HEK293T (cell line): ENCODE data around the gene TRIP11.

Experiments used
- CTCF ChIA-PET: fragments of 350-600 bp; formaldehyde crosslinking; extraction: SDS; loops from one replicate; lab custom pipeline; 2021; ENCODE audit warnings: antibody characterized with exemption, inconsistent platforms; lab: Yijun Ruan, JAX
- POLR2A ChIA-PET: fragments of 350-600 bp; formaldehyde crosslinking; extraction: SDS; loops from one replicate; lab custom pipeline; 2020; ENCODE audit warnings: antibody characterized with exemption, inconsistent platforms; lab: Yijun Ruan, JAX
- DNase-seq: peaks from one replicate; pipeline ENCODE4 v3.0.0; 2012; ENCODE audit warnings: mixed read lengths; ENCODE audit errors: extremely low spot score
- ARNT ChIP-seq: fragments of 450-650 bp; IDR thresholded peaks from 2 replicates; pipeline ENCODE4 v1.6.1; 2017; ENCODE audit warnings: mild to moderate bottlenecking
- BHLHE40 ChIP-seq: fragments of 450-650 bp; IDR thresholded peaks from 2 replicates; pipeline ENCODE4 v1.6.1; 2016; ENCODE audit warnings: mild to moderate bottlenecking, moderate library complexity, borderline replicate concordance
- CTBP1 ChIP-seq: fragments of 450-650 bp; IDR thresholded peaks from 2 replicates; pipeline ENCODE4 v1.6.1; 2016; ENCODE audit warnings: borderline replicate concordance
- ELF4 ChIP-seq: fragments of 450-650 bp; IDR thresholded peaks from 2 replicates; pipeline ENCODE4 v1.6.1; 2017; ENCODE audit warnings: antibody characterized with exemption
- FOXA1 ChIP-seq: fragments of 450-650 bp; IDR thresholded peaks from 2 replicates; pipeline ENCODE4 v1.6.1; 2016; ENCODE audit warnings: mild to moderate bottlenecking
- FOXK2 ChIP-seq: fragments of 450-650 bp; IDR thresholded peaks from 2 replicates; pipeline ENCODE4 v1.6.1; 2016; ENCODE audit warnings: mild to moderate bottlenecking
- FOXM1 ChIP-seq: fragments of 450-650 bp; IDR thresholded peaks from 2 replicates; pipeline ENCODE4 v1.6.1; 2017; ENCODE audit warnings: mild to moderate bottlenecking, borderline replicate concordance
- HDGF ChIP-seq: fragments of 450-650 bp; IDR thresholded peaks from 2 replicates; pipeline ENCODE4 v1.6.1; 2017; ENCODE audit warnings: antibody characterized with exemption, borderline replicate concordance
- L3MBTL2 ChIP-seq: fragments of 450-650 bp; conservative IDR thresholded peaks from 2 replicates; pipeline ENCODE4 v1.6.1; 2016; ENCODE audit warnings: mild to moderate bottlenecking
- LEF1 ChIP-seq: fragments of 450-650 bp; IDR thresholded peaks from 2 replicates; pipeline ENCODE4 v1.6.1; 2017; ENCODE audit warnings: mild to moderate bottlenecking, borderline replicate concordance
- NFRKB ChIP-seq: fragments of 450-650 bp; IDR thresholded peaks from 2 replicates; pipeline ENCODE4 v1.6.1; 2016; ENCODE audit warnings: mild to moderate bottlenecking, moderate library complexity
- PKNOX1 ChIP-seq: fragments of 450-650 bp; IDR thresholded peaks from 2 replicates; pipeline ENCODE4 v1.6.1; 2016
- SP1 ChIP-seq: fragments of 450-650 bp; IDR thresholded peaks from 2 replicates; pipeline ENCODE4 v1.6.1; 2017
- SUZ12 ChIP-seq: fragments of 450-650 bp; IDR thresholded peaks from 2 replicates; pipeline ENCODE4 v1.6.1; 2016; ENCODE audit warnings: mild to moderate bottlenecking
- TARDBP ChIP-seq: fragments of 450-650 bp; IDR thresholded peaks from 2 replicates; pipeline ENCODE4 v1.6.1; 2016
- ZNF384 ChIP-seq: fragments of 450-650 bp; IDR thresholded peaks from 2 replicates; pipeline ENCODE4 v1.6.1; 2016

Gene TRIP11

DNA sequence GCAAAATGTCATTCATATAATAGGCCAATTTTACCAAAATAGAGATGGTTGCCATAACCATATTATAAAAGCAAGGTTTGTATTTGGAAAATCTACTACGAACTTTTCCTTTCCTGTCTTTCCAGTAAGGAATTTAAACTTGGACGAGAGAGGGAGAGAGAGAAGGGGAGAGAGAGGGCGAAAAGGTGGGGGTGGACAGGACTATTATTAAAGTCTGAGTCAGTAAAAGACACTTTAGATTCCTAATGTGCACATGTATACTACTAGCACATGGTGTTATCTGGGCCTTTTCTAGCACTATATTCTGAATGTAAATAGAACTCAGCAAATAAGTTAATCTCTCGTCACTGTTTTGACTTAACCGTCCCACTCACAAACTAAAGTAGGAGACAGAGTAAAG, 62.0 kb downstream of the TRIP11 start:
- POLR2A ChIA-PET: no interaction called here
- TF ChIP-seq TARDBP (no peak), ARNT (no peak), SUZ12 (no peak), ZNF384 (no peak), CTBP1 (no peak), LEF1 (no peak), PKNOX1 (no peak), FOXA1 (no peak), ELF4 (no peak), HDGF (no peak), NFRKB (no peak), FOXK2 (no peak)
- DNase-seq: no peak
- CTCF ChIA-PET: no interaction called here

GRCh38 chr14:91975763-91976162, 64.1 kb downstream of the TRIP11 start:
- POLR2A ChIA-PET: no interaction called here

DNA sequence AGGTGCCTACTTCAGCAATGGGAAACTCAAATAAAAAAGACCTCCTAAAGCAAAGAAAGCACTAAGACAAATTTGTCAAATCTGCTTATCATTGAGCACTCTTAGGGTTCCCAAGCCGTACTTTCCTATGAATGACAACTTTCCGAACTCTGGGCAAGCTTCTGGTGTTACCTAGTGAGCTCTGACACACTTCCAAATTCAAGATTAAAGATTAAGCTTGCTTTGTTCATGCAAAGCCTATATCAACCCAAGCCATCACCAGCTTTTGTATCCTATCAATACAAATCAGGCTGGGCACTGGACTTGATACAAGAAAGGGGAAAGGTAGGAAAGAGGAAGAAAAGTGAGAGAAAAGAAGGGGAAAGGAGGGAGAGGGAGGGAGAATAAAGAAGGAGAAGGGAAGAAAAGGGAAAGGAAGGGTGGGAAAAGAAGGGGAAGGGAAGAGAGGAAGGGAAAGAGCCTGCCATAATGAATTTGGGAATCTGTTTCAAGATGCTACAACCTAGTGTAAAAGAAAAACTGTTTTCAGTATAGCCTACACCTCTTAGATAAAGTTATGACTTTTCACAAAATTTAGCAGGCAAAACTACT, 68.6 kb downstream of the TRIP11 start:
- DNase-seq: no peak
- no peak for TF ChIP-seq SUZ12
- TF ChIP-seq L3MBTL2: no peak
- no peak for TF ChIP-seq SP1
- no peak for TF ChIP-seq HDGF
- TF ChIP-seq LEF1: no peak
- no peak for TF ChIP-seq ARNT
- TF ChIP-seq FOXK2: no peak
- no peak for TF ChIP-seq ZNF384
- TF ChIP-seq BHLHE40: no peak
- TF ChIP-seq FOXA1: no peak
- no peak for TF ChIP-seq TARDBP
- TF ChIP-seq FOXM1: no peak
- CTCF ChIA-PET: no interaction called here
- POLR2A ChIA-PET: no interaction called here

More at GRCh38 chr14:91975763-91976162, 64.1 kb downstream of the TRIP11 start:
- TF ChIP-seq SUZ12: no peak
- TF ChIP-seq PKNOX1: no peak
- TF ChIP-seq NFRKB: no peak
- TF ChIP-seq FOXA1: no peak
- no peak for TF ChIP-seq SP1
- TF ChIP-seq BHLHE40: no peak
- no peak for TF ChIP-seq ARNT
- TF ChIP-seq HDGF: no peak
- TF ChIP-seq FOXM1: no peak
- TF ChIP-seq L3MBTL2: no peak
- no peak for TF ChIP-seq TARDBP
- TF ChIP-seq CTBP1: no peak
- TF ChIP-seq ELF4: no peak
- no peak for TF ChIP-seq LEF1
- CTCF ChIA-PET: no interaction called here
- DNase-seq: no peak

DNA sequence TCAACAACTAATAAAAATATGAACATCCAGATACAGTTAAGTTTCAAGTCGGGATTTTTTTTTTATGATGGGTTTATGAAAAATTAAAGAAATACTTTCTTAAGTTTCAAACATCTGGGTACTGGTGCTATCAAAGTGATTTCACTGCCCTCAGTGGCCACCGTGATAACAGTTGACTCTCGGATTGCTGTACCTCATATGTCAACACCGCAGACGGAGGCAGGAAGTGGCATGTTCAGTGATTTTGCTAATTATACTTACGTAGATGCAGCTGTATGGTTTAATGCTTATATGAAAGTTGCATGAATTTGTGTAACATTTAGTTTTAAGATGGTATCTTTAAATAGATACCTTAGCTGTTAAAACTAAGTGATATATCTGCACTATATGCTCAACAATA, 71.6 kb downstream of the TRIP11 start:
- TF ChIP-seq NFRKB (no peak), ZNF384 (no peak), FOXA1 (no peak), FOXK2 (no peak), ELF4 (no peak)
- POLR2A ChIA-PET: no interaction called here
- CTCF ChIA-PET: no interaction called here
- DNase-seq: no peak

DNA sequence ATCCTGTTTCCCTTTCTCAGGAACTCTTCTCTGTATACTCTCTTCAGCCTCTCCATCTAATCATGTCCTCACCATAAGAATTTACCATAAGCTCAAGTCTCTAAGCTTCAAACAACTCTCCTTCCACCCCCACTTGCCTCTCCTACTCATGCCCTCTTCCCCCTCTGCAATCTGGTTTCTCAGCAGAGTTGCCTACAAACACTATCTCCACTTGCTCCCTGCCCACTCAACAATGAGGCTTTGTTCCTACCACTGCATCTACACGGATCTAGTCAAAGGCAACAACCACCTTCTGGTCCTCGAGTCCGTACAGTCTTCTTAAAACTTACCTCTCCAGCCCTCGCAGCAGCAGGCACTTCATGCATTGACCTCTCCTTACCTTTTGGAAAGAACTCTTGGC, 75.1 kb downstream of the TRIP11 start:
- ChIA-PET POLR2A (no interaction called here), CTCF (no interaction called here)
- no peak for DNase-seq
- TF ChIP-seq HDGF: no peak
- no peak for TF ChIP-seq FOXM1
- TF ChIP-seq ARNT: no peak
- no peak for TF ChIP-seq L3MBTL2
- no peak for TF ChIP-seq LEF1
- no peak for TF ChIP-seq ELF4
- no peak for TF ChIP-seq SUZ12
- TF ChIP-seq PKNOX1: no peak
- TF ChIP-seq NFRKB: no peak
- no peak for TF ChIP-seq SP1
- no peak for TF ChIP-seq TARDBP
- no peak for TF ChIP-seq ZNF384
- no peak for TF ChIP-seq CTBP1
- TF ChIP-seq FOXK2: no peak
- TF ChIP-seq FOXA1: no peak
- no peak for TF ChIP-seq BHLHE40

DNA sequence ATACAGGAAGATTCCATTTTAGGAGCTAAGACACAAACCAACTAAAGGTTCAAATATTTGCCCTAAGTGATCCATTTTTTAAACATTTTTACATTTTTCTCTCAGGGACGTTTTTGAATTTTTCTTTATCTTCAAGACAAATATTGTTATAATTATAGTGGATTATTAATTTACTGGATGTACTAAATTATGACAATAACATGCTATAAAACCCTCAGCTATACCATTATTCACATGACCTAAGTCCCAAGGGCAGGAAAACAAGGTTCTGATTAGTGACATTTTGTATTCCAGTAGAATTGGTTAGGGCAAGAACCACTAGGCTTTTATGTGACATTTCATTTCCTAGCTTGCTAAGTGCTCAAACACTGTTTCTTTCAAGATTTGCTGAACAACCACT, 75.8 kb downstream of the TRIP11 start:
- ChIA-PET CTCF (no interaction called here), POLR2A (no interaction called here)
- no peak for TF ChIP-seq ELF4
- TF ChIP-seq FOXM1: no peak
- no peak for TF ChIP-seq FOXK2
- no peak for TF ChIP-seq NFRKB
- no peak for DNase-seq

DNA sequence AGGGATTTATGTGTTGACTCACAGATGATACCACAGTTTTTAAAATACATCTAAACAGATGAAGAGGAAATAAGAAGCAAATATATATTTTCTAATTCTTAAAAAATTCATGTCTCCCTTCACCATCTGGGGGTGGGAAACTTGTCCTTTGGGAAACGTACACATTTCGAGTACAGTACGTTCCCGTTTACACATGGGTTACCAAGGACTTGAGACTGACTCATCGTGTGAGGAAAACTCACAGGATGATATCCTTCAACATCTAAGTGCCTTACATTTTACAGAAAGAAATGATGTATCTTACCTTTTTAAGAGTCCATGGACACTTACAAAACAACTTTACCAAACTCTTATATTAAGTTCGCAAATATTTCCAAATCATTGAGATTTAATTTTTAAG, 76.4 kb downstream of the TRIP11 start:
- TF ChIP-seq CTBP1 (no peak), TARDBP (no peak), ELF4 (no peak), FOXM1 (no peak), ZNF384 (no peak), LEF1 (no peak), L3MBTL2 (no peak), BHLHE40 (no peak), NFRKB (no peak), SUZ12 (no peak), ARNT (no peak), SP1 (no peak), FOXK2 (no peak), PKNOX1 (no peak)
- ChIA-PET POLR2A (no interaction called here), CTCF (no interaction called here)
- no peak for DNase-seq
